Hepatocyte (in vitro differentiated cells): ENCODE measurements around the gene KRT10.

Source experiments
- EZH2phosphoT487 ChIP-seq: fragments of 200-600 bp; sonication (generic); IDR thresholded peaks from one replicate; pipeline ENCODE4 v1.6.1; 2018; ENCODE audit warnings: antibody characterized with exemption, mild to moderate bottlenecking, low read depth, moderate library complexity; ENCODE audit not compliant: unreplicated experiment, severe bottlenecking
- TF ChIP-seq, protein P1 (sequence below): fragments of 200-600 bp; sonication (generic); IDR thresholded peaks from 2 replicates; pipeline ENCODE4 v1.5.1; 2016; ENCODE audit warnings: antibody characterized with exemption, mild to moderate bottlenecking; ENCODE audit not compliant: poor library complexity

DNA sequence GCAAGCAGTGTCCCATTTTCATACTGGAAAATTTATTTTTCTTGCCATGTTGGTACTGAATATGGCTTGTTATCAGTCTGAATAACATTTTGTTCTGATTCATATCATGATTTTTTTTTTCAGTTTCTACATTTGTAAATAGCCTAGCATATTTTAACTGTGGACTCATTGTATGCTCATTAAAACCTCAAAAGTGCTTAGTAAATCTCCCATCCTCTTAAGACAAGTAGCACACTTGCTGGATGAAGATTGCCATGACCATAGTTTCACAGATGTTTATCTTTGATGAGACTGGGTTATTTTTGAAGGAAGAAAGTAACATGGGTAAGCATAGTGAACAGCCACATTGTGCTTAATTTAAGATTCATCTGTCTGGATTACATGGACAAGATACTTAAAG, 878 bp downstream of the KRT10 start:
- no peak for TF ChIP-seq EZH2phosphoT487
- TF ChIP-seq, protein P1, sequence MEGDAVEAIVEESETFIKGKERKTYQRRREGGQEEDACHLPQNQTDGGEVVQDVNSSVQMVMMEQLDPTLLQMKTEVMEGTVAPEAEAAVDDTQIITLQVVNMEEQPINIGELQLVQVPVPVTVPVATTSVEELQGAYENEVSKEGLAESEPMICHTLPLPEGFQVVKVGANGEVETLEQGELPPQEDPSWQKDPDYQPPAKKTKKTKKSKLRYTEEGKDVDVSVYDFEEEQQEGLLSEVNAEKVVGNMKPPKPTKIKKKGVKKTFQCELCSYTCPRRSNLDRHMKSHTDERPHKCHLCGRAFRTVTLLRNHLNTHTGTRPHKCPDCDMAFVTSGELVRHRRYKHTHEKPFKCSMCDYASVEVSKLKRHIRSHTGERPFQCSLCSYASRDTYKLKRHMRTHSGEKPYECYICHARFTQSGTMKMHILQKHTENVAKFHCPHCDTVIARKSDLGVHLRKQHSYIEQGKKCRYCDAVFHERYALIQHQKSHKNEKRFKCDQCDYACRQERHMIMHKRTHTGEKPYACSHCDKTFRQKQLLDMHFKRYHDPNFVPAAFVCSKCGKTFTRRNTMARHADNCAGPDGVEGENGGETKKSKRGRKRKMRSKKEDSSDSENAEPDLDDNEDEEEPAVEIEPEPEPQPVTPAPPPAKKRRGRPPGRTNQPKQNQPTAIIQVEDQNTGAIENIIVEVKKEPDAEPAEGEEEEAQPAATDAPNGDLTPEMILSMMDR = no peak
